ENCODE measurements around the gene LUC7L3. TPM values are rescaled to one million over a fixed set of nuclear protein-coding genes. Genes with fewer than 3 reads are reported as not detected.
"Not testable (repeated sequence)": the region's sequence is repeated elsewhere in the genome, so short reads cannot be mapped to it uniquely, and the experiment has no call there.

The LUC7L3 gene, protein sequence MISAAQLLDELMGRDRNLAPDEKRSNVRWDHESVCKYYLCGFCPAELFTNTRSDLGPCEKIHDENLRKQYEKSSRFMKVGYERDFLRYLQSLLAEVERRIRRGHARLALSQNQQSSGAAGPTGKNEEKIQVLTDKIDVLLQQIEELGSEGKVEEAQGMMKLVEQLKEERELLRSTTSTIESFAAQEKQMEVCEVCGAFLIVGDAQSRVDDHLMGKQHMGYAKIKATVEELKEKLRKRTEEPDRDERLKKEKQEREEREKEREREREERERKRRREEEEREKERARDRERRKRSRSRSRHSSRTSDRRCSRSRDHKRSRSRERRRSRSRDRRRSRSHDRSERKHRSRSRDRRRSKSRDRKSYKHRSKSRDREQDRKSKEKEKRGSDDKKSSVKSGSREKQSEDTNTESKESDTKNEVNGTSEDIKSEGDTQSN
- 43.6 TPM for total RNA-seq

DNA sequence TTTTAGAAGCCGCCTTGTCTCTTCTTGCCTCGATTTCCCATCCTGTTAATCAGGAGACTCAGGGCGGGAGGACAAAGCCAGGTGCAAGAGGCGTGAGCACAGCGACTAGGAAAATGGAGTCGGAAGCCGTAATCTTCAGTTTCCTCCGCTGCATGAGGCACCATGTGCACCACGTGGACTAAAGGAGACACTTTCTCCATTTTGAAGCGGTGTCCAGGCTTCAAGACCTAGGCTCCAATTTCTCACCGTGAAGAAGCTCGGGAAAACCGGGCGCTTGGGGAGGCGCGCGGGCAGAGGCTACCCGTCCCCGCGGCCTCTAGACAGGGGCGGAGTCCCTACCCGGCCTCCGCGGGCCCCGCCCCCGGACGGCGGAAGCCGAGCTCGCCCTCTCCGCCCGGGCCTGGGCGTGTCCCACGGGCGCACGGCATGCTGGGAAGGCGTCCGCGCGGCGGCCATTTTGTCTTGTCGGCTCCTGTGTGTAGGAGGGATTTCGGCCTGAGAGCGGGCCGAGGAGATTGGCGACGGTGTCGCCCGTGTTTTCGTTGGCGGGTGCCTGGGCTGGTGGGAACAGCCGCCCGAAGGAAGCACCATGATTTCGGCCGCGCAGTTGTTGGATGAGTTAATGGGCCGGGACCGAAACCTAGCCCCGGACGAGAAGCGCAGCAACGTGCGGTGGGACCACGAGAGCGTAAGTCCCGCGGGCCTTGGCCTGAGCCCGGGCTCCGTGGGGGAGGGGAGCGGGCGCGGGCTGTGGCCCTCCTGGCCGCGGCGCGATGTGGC, at the start of gene LUC7L3:
LUC7L3 (plus strand) TSS at position 460 of the 780 bp plus-strand sequence; CDS start at position 590, 130 bp downstream.
- peak; percentile 97 for ATAC-seq

DNA sequence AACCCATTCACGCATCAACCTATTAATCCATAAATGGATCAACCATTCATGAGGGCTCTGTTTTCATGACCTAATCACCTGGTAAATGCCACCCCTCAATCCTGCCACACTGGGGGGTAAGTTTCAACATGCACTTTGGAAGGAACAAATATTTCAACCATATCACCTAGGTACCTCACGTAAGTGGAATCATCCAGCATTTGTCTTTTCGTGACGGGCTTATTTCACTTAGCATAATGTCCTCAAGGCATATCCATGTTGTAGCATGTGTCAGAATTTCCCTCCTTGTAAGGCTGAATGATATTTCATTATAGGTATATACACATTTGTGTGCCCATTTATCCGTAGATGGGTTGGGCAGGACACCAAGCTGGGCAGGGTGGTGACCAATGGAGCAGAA, 47.3 kb upstream of the LUC7L3 start:
- peak; percentile 24 for ATAC-seq

DNA sequence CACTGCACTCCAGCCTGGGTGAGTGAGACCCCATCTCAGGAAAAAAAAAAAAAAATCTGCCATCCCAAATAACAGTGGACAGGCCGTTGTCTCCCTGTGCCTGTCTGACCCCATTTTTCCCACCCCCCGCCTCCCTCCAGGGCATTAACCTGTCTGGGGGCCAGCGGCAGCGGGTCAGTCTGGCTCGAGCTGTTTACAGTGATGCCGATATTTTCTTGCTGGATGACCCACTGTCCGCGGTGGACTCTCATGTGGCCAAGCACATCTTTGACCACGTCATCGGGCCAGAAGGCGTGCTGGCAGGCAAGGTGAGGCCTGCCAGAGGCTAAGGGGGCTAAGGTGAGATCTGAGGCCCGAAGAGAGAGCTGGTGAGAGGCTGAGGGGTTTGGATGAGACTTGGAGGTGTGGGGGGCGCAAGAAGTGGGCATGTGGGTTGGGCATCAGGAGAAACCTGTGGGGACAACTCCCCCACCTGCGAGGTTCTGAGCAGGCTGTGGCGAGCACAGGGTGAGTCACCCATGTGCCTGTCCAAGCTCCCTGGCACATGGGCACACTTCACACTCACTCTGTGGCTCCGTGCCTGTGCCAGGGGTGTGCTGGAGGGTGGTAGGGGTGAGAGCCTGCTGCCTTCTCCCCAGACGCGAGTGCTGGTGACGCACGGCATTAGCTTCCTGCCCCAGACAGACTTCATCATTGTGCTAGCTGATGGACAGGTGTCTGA, 46.4 kb upstream of the LUC7L3 start:
- peak; percentile 94 for ATAC-seq

DNA sequence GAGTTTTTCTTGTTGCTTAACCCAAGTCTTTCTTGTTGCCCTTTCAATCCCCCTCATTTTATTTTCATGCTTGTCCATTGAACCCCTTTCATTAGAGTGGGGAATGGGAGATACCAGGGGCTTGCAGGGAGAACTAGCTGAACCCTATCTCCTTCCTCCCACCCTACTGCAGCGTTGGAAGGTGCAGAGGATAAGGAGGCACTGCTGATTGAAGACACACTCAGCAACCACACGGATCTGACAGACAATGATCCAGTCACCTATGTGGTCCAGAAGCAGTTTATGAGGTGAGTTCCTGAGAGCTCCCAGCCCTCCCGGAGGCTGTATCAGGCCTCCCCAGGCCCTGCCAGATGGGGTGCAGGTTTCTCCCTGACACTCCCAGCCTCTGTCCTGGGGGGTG, 44.2 kb upstream of the LUC7L3 start:
- ATAC-seq, result no peak

DNA sequence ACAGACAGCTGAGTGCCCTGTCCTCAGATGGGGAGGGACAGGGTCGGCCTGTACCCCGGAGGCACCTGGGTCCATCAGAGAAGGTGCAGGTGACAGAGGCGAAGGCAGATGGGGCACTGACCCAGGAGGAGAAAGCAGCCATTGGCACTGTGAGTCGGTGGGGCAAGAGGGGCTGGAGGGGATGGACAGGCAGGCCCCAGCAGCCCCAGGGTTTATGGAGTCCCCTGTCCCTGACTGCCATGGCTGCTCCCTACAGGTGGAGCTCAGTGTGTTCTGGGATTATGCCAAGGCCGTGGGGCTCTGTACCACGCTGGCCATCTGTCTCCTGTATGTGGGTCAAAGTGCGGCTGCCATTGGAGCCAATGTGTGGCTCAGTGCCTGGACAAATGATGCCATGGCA, 43.8 kb upstream of the LUC7L3 start:
- no peak for ATAC-seq

DNA sequence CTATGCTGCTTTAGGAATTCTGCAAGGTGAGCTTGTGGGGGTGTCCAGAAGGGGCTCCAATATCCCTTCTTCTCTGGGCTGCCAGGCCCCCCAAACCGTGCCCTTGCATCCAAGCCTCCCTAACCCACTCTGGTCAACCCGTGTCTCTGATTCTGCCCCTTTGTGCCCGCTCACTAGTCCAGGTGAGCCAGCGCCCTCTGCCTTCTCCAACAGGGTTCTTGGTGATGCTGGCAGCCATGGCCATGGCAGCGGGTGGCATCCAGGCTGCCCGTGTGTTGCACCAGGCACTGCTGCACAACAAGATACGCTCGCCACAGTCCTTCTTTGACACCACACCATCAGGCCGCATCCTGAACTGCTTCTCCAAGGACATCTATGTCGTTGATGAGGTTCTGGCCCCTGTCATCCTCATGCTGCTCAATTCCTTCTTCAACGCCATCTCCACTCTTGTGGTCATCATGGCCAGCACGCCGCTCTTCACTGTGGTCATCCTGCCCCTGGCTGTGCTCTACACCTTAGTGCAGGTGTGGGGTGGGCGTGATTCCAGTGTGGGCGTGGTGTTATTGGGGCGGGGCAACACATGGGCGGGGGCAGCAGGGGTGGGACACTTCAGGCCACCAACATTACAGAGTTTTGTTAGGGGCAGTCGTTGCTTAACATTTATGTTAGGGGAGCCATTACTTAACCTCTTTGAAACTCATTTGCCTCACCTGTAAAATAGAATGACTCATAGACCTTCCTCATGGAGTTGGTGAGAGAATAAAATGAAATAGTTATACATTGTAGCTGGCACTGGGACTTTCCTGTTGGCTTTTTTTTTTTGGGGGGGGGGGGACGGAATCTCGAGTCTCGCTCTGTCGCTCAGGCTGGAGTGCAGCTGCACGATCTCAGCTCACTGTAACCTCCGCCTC, 43.1 kb upstream of the LUC7L3 start:
- no peak for ATAC-seq

DNA sequence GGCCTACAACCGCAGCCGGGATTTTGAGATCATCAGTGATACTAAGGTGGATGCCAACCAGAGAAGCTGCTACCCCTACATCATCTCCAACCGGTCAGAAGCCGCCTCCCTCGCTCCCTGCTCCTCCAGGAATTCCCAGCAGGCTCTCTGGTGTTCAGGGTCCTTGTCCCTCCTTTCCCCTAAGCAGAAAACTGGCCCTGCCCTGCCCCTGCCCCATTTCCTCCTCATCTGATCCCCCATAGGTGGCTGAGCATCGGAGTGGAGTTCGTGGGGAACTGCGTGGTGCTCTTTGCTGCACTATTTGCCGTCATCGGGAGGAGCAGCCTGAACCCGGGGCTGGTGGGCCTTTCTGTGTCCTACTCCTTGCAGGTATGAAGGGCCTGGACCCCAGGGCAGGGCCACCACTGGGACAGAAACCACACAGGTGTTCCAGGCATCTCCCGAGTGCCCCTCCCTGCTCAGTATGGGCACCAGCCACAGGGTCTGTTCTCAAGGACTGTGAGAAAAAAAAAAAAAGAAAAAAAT, 41.5 kb upstream of the LUC7L3 start:
- ATAC-seq, result no peak

DNA sequence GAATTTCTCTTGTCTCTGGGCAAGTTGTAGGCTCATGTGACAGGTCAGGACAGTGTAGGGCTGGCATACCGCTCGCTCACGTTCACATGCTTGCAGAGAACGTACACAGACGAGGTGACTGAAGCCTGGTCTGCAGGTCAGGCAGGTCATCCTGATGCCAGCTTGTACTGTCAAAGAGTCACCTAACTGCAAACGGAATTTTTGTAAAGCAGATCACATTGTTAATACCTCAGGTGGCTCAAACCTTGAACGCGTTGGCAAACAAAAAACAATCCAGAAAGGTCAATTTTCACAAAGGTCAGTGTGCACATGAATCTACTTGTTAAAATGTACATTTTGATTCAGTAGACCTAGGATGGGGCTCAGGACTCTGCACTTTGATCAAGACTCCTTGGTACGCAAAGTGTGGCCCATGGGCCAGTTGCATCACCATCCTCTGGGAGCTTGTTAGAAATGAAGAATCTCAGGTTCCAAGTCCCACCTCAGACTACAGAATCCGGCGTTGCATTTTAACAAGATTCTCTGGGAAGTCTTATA, 40.3 kb upstream of the LUC7L3 start:
- no peak for ATAC-seq

DNA sequence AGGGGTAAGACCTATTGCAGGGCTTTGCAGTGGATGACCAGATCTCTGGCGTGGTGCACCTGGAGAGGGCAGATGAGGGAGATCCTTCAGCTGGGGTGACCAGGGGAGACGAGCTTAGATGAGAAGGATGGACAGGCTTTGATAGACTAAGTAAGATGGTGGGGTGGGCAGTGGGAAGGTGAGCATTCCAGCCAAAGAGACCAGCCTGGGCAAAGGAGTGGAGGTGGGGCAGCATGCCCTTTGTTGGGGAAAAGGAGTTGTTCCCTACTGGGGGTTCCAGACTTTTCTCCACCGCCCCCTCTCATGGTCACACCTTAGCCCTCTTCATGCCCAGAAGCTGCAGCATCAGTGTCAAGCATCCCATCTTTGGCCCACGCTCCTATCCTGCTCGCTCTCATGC, 39.3 kb upstream of the LUC7L3 start:
- no peak for ATAC-seq

DNA sequence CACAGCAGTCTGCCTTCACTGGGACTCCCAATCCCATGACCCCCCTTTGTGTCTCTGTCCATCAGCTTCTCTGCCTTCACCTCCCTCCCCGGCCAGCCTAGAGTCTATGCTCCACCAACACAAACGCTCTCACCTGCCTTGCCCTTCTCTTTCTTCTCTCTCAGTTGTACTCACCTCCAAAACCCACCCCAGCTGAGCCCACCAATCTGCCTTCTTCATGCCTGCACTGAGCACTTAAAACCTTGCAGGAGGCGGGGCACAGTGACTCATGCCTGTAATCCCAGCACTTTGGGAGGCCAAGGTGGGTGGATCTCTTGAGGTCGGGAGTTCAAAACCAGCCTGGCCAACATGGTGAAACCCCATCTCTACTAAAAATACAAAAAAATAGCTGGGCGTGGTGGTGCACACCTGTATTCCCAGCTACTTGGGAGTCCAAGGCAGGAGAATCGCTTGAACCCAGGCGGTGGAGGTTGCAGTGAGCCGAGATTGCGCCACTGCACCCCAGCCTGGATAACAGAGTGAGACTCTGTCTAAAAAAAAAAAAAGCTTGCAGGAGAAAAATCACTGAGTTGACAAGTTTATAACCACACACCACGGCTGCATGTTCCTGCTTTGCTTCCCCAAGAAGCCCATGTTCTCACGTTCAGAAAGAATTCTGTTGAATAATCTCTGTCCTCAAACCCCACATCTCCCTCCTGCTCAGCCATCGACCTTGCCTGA, 38.7 kb upstream of the LUC7L3 start:
- ATAC-seq, result not testable (repeated sequence)

DNA sequence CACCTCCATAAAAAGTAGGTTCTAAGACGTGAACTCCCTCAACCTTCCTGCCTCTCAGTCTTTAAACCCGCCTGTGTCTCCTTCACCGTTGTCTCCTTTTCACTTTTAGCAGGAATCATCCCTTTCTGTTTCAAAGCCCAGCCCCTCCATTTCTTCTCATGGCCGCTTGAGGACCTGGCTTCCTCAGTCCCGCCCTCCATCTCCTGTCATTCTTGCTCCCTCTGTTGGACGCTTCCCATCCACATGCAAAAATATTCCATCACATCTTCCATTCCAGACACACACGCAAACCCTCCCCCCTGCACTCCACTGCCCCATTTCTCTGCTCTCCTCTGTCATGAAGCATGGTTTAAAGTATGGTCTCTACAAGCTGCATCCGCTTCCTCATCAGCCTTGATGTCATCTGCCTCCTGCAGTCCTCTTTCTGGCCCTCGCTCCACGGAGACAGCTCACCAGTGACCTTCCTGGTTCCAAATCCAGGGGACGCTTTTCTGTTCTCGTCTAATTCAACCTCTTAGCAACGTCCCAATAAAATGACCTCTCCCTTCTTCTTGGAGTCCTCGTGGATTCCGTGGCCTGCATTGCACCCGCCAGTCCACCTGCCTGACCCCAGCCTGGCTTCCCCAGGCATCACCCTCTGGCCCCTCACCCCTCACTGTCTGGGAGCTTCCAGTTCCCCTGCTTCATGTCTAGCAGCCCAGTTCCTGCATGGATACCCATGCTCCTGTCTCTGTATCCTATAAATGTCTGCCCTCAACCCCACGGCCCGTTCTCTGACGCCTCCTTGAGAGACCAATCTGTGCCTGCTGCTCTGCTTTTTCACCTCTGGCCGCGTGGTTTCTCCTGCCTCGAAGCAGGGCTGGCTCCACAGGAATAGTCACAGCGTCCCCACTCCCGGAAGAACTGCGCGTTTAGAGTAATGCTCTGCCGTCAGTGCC, 37.9 kb upstream of the LUC7L3 start:
- ATAC-seq, result no peak

DNA sequence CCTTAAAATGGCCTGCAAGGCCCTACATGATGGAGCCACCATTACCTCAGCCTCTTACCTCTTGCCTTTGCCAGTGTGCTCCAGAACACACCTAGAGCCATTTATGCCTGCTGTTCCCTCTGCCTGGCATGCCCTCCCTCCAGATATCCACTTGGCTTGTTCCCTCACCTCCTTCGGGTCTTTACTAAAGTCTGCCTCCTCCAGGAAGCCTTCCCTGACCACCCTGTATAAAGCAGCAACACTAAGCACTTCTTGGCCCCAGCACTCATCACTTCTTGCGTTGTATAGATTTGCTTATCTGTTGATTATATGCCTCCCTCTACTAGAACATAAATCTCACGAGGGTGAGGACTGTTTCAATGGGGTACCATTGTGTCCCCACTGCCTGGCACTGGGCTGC, 37.0 kb upstream of the LUC7L3 start:
- no peak for ATAC-seq

DNA sequence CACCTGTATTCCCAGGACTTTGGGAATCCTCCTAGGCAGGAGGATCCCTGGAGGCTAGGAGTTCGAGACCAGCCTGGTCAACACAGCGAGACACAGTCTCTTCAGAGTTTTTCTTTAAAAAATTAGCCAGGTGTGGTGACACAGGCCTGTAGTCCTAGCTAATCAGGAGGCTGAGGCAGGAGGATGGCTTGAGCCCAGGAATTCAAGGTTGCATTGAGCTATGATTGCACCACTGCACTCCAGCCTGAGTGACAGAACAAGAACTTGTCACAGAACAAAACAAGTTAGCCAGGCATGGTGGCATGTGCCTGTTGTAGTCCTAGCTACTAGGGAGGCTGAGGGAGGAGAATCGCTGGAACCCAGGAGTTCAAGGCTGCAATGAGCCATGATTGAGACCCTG, 36.5 kb upstream of the LUC7L3 start:
- ATAC-seq, result no peak

DNA sequence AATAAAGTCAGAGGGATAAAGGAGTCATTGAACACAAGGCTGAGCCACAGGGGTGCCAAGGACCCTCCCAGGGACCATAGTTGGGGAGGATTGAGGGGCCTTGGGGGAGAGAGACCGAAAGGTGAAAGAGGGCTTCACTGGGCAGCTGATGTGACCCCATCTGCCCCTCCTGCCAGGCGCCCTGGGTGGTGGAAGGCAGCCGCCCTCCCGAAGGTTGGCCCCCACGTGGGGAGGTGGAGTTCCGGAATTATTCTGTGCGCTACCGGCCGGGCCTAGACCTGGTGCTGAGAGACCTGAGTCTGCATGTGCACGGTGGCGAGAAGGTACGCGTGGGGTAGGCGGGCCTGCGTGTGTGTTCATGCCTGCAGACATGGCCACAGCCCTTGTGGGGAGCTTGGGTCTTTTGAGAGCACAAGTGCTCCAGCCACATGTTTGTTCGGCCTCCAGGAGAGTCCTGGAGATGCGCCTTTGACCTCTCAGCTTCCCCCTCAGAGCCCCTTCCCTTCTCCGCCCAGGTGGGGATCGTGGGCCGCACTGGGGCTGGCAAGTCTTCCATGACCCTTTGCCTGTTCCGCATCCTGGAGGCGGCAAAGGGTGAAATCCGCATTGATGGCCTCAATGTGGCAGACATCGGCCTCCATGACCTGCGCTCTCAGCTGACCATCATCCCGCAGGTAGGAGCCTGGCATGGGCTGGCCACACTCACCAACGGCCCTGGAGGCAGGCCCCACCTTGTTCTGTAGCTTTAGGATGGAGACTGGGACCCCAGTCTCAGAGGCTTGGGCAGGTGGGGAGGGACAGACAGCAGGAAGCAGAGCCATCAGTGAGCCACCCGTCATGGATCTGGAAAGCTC, 35.7 kb upstream of the LUC7L3 start:
- no peak for ATAC-seq

DNA sequence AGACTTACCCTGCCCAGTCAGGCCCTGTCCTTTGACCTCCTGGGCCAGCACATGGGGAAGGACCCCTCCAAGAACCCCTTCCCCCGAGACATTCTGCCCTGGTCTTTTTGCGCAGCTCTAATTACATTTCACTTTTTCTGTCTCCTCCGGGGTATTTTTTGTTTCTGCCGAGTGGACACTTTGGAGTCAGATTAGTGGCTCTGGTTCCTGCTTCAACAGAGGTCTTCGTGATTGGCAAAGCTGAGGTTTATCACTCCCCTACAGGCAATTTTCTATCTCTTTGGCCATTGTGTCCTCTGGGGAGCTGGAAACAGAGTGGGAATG, 35.2 kb upstream of the LUC7L3 start:
- ATAC-seq, result no peak

DNA sequence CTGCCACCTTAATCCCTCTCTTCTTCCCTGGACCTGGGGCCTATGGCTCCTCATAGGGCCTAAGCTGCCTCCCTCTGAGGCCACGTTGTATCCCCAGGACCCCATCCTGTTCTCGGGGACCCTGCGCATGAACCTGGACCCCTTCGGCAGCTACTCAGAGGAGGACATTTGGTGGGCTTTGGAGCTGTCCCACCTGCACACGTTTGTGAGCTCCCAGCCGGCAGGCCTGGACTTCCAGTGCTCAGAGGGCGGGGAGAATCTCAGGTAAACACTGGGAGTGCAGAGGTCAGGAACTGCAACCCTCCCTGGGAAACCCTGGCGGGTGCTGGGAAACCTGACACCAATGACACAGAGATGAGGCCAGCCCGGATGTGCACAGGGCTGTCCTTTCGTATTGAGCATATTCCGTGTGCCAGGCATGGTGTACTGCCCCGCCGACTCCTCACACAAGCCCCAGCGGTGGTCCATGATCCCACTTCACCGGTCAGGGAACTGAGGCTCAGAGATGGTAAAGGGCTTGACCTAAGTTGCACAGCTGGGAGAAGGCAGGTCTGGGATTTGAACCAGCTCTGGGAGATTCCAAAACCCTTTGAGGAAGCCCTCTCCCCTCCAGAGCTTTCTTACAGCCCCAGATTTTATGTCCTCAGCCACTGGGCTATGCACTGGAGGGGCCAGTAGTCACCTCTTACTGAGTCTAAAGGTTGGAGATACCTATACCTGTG, 34.6 kb upstream of the LUC7L3 start:
- ATAC-seq, result no peak

DNA sequence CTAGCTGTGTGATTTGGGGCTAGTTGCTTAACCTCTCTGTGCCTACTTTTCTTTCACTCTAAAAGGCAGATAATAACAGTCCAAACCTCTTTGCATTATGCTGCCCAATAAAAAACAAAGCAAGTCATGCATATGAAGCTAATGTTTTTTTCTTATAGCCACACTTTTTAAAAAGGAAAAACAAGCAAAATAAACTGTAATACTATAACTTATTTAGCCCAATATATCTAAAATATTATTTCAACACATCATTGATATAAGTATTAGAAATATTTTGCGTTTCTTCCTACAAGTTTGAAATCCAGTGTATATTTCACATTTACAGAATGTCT, 34.1 kb upstream of the LUC7L3 start:
- no peak for ATAC-seq
